Measurements from ENCODE around the gene EGFLAM.

The EGFLAM gene

DNA sequence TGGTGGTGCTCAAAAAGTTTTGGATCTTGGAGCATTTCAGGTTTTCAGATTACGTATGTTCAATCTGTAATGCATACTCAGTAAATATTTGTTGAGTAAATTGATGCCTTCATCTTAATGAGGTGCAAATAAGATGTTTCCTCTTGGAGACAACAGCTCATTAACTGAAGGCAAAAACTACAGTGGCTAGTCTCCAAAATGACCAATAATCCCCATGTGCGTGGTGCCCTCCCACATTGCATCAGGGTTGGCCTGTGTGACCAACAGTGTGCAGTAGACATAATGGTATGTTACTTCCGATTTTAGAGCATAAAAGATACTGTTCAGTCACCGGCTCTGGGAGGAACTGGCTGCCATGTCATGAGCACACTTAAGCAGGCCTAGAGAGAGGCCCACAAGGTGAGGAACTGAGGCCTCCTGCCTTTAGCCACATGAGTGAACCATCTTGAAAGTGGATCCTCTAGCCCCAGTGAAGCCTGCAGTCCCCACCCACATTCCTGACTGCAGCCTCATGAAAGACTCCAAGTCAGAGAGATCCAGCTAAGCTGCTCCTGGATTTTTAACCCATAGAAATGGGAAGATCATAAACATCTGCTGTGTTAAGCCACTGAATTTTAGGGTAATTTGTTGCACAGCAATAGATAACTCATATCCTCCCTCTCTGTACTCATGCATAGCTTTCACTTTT, 242.4 kb downstream of the EGFLAM start:
- no peaks in the 10 kb centered on the region for H3K36me3 ChIP-seq
- no peak overlapping the region for H3K27ac ChIP-seq
- H3K4me1 ChIP-seq, result no peaks in the 10 kb centered on the region
- no peak overlapping the region for H3K4me3 ChIP-seq
- no peak overlapping the region for H3K4me2 ChIP-seq
- H3K9ac ChIP-seq, result no peak overlapping the region
- no peaks in the 10 kb centered on the region for H3K9me3 ChIP-seq (replicated peaks in 1 of 11)
- no peaks in the 10 kb centered on the region; a peak in 1 of 22 replicates for H4K20me1 ChIP-seq
- H3K27me3 ChIP-seq, result peaks cover 0 to 39% (median 0%) of the 10 kb centered on the region in 11 experiments; a peak in 4 of 22 replicates
- no peak for TF ChIP-seq Cebpa-rat (IDR thresholded peaks at IDR 0.05)

DNA sequence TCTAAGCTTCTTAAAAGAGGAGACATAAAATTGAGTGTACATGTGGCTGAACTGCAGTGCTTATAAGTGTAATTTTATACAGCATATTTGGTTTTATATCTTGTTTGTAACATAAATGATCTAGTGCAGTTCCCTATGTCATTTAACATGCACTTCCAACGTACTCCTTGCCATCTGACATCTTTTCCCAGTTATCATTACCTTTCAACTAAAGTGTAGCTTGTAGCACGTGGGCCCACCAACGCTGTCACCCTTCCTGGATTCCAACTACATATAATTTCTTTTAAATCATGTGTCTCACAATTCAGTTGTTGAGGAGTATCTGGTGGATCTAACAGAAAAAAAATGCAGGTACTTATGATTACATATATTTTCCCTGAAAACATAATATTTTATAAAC, 247.9 kb downstream of the EGFLAM start:
- no peak overlapping the region for H3K4me2 ChIP-seq
- no peaks in the 10 kb centered on the region for H3K9me3 ChIP-seq (replicated peaks in 1 of 11)
- H3K9ac ChIP-seq, result no peak overlapping the region
- H3K4me3 ChIP-seq, result no peak overlapping the region
- H3K27me3 ChIP-seq, result peaks cover 0 to 29% (median 0%) of the 10 kb centered on the region in 11 experiments; a peak in 3 of 22 replicates
- H3K4me1 ChIP-seq, result no peaks in the 10 kb centered on the region
- no peak for TF ChIP-seq Cebpa-rat (IDR thresholded peaks at IDR 0.05)
- H3K27ac ChIP-seq, result no peak overlapping the region
- H4K20me1 ChIP-seq, result no peaks in the 10 kb centered on the region
- no peaks in the 10 kb centered on the region for H3K36me3 ChIP-seq

- Histone ChIP-seq H3K27ac (no peak overlapping the region), H4K20me1 (no peaks in the 10 kb centered on the region), H3K4me2 (no peak overlapping the region)
These were observed 250.8 kb downstream of the EGFLAM start for GRCh38 chr5:38509185-38509584.

More at GRCh38 chr5:38509185-38509584, 250.8 kb downstream of the EGFLAM start:
- H3K9me3 ChIP-seq (replicated peaks in 1 of 11), result no peaks in the 10 kb centered on the region
- no peak for TF ChIP-seq Cebpa-rat (IDR thresholded peaks at IDR 0.05)
- no peak overlapping the region for H3K9ac ChIP-seq
- H3K36me3 ChIP-seq, result no peaks in the 10 kb centered on the region
- no peak overlapping the region for H3K4me3 ChIP-seq
- H3K4me1 ChIP-seq, result no peaks in the 10 kb centered on the region
- H3K27me3 ChIP-seq, result peaks cover 0 to 23% (median 0%) of the 10 kb centered on the region in 11 experiments; a peak in 4 of 22 replicates
